Prostate gland (tissue), 2 donors: ENCODE data around the gene TAS1R3.

ENCODE experiments used
- CTCF ChIP-seq, 4 experiments: fragments of 200-600 bp in 2 of 4; fragments of 450-650 bp in 2 of 4; sonication (generic) in 2 of 4; IDR thresholded peaks; 1 replicate in 3 of 4; 2 replicates in 1 of 4; pipeline ENCODE4 v1.5.1; 2016 to 2019; ENCODE audit warnings: antibody characterized with exemption in 4 of 4, mild to moderate bottlenecking in 2 of 4, moderate library complexity in 2 of 4
- POLR2A ChIP-seq: fragments of 450-650 bp; IDR thresholded peaks from one replicate; pipeline ENCODE4 v1.6.1; 2016; ENCODE audit warnings: antibody characterized with exemption, mild to moderate bottlenecking
- POLR2AphosphoS5 ChIP-seq: sonication (generic); formaldehyde crosslinking; IDR thresholded peaks from one replicate; pipeline ENCODE4 v1.6.1; 2017; ENCODE audit warnings: antibody characterized with exemption

- no peak for TF ChIP-seq CTCF (IDR thresholded peaks at IDR 0.05)
- TF ChIP-seq POLR2AphosphoS5: no peak
- no peak for TF ChIP-seq POLR2A
These were observed 39.8 kb downstream of the TAS1R3 start for GRCh38 chr1:1370771-1371300.
